Measurements from ENCODE around the gene TIE1.

Gene TIE1

DNA sequence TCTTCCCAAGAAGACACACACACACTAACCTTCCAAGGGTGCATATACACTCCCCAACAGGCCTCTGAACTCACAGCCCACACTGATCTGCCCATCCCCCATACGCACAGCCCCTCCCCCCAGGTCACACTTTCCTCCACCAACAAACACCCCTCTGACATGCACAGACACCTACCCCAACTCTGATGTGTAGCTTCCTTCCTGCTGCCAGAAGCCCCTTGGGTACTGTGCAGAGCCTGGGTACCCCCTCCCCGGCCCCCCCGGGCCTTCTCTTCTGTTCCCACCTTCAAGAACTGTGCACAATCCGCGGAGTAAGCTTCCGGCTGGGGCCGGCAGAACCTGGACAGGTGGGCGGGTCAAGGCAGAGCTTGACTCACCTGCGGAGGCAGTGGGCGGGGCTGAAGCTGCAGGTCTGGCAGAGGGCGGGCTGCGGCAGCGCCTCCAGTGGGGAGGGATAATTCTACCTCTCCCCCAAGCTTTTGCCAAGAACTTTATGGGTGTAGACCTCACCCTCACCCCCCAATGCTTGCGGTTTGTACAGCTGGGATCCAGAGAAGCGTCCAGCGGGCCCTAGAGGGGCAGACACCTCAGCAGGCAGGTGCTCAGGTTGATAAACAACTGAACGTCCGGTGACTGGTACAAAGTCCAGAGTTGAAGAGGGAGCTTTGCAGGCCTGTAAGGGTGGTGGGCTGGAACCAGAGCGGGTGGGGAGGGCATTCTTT, 15.4 kb upstream of the TIE1 start, which contains the start of gene C1orf210:
TSS of gene C1orf210 (minus strand) at position 313 of the 722 bp plus-strand sequence. CDS start 2,311 bp downstream, outside the sequence.
- Histone ChIP-seq H3K36me3 (ENCODE audit: control insufficient read depth in 2 of 2, insufficient read depth in 2 of 2, low read length in 2 of 2) (no peaks in the 10 kb centered on the region), H3K27ac (ENCODE audit: low read length) (no peak within 1 kb of the TSS), H3K4me1 (ENCODE audit: control insufficient read depth, insufficient read depth, low read length) (no peaks in the 10 kb centered on the region), H3K27me3 (ENCODE audit: control insufficient read depth in 1 of 2, insufficient read depth in 2 of 2, low read length in 2 of 2) (peaks cover 8 to 12% of the 10 kb centered on the region in 2 donors), H3K4me3 (ENCODE audit: low read length in 2 of 2) (no peak within 1 kb of the TSS), H3K9me3 (ENCODE audit: control insufficient read depth in 2 of 2, low read length in 2 of 2) (no peaks in the 10 kb centered on the region), H3K9ac (ENCODE audit: low read length in 2 of 2) (no peak within 1 kb of the TSS)

DNA sequence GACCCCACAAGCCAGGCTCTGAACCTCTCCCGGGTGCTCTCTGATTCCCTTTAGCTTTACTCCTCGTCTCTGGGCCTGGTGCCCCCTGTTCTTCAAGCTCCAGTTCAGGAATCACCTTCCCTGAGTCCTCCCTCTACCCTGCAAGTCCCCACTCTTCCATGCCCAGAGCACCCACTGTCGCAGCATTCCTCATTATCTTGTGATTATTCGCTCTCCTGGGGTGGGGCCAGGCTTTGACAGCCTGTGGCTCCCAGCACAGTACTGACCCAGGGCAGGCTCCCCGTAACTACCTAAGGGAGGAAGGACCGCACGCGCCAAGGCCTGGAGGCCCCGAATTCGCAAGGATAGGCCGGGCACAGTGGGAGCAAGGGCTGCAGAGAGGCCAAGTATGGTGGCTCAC, 14.7 kb upstream of the TIE1 start:
- Histone ChIP-seq H3K27me3 (ENCODE audit: control insufficient read depth in 1 of 2, insufficient read depth in 2 of 2, low read length in 2 of 2) (peaks cover 8 to 12% of the 10 kb centered on the region in 2 donors), H3K9me3 (ENCODE audit: control insufficient read depth in 2 of 2, low read length in 2 of 2) (no peaks in the 10 kb centered on the region), H3K9ac (ENCODE audit: low read length in 2 of 2) (no peak overlapping the region), H3K27ac (ENCODE audit: low read length) (no peak overlapping the region), H3K4me3 (ENCODE audit: low read length in 2 of 2) (no peak overlapping the region), H3K4me1 (ENCODE audit: control insufficient read depth, insufficient read depth, low read length) (no peaks in the 10 kb centered on the region), H3K36me3 (ENCODE audit: control insufficient read depth in 2 of 2, insufficient read depth in 2 of 2, low read length in 2 of 2) (no peaks in the 10 kb centered on the region)

GRCh38 chr1:43286533-43286932, 14.2 kb upstream of the TIE1 start:
- H3K4me1 ChIP-seq (ENCODE audit: control insufficient read depth, insufficient read depth, low read length), result no peaks in the 10 kb centered on the region
- H3K9ac ChIP-seq (ENCODE audit: low read length in 2 of 2), result no peak overlapping the region
- no peaks in the 10 kb centered on the region for H3K9me3 ChIP-seq (ENCODE audit: control insufficient read depth in 2 of 2, low read length in 2 of 2)
- H3K27me3 ChIP-seq (ENCODE audit: control insufficient read depth in 1 of 2, insufficient read depth in 2 of 2, low read length in 2 of 2), result peaks cover 8 to 12% of the 10 kb centered on the region in 2 donors
- H3K27ac ChIP-seq (ENCODE audit: low read length), result no peak overlapping the region
- H3K36me3 ChIP-seq (ENCODE audit: control insufficient read depth in 2 of 2, insufficient read depth in 2 of 2, low read length in 2 of 2), result no peaks in the 10 kb centered on the region
- H3K4me3 ChIP-seq (ENCODE audit: low read length in 2 of 2), result no peak overlapping the region

DNA sequence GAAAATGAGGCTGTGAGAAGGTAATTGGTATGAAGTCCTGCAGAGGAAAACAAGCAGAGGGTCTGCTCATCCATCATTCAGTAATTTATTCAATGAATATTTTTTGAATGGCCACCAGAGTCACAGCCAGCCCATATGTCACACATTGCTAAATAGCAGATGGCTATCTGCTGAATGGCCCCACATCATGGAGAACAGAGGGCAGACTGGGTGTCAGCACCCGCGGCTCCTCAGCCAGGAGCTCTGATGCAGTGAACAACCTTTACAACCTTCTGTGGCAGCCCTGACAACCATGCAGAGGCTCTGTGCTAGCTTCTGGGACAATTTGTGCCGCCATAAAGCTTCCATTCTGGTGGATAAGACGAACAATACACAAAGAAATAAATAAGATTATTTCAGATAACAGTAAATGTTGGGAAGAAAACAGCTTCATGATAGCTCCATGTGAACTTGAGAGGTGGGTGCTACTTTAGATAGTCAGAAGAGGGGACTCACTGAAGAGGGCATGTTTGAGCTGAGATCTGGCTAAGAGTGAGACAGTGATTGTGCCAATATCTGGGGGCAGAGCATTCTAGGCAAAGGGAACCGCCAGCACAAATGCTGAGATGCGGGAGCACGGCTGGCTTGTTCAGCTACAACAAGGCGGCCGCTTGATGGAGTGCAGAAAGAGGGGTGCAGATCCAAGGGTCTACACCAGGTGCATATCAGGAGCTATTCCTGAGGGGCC, 12.6 kb upstream of the TIE1 start:
- Histone ChIP-seq H3K27me3 (ENCODE audit: control insufficient read depth in 1 of 2, insufficient read depth in 2 of 2, low read length in 2 of 2) (peaks cover 5 to 12% of the 10 kb centered on the region in 2 donors), H3K27ac (ENCODE audit: low read length) (no peak overlapping the region), H3K9ac (ENCODE audit: low read length in 2 of 2) (no peak overlapping the region), H3K36me3 (ENCODE audit: control insufficient read depth in 2 of 2, insufficient read depth in 2 of 2, low read length in 2 of 2) (no peaks in the 10 kb centered on the region), H3K9me3 (ENCODE audit: control insufficient read depth in 2 of 2, low read length in 2 of 2) (no peaks in the 10 kb centered on the region), H3K4me1 (ENCODE audit: control insufficient read depth, insufficient read depth, low read length) (no peaks in the 10 kb centered on the region), H3K4me3 (ENCODE audit: low read length in 2 of 2) (no peak overlapping the region)

GRCh38 chr1:43288785-43289706, 11.7 kb upstream of the TIE1 start:
- Histone ChIP-seq H3K4me3 (ENCODE audit: low read length in 2 of 2) (no peak overlapping the region), H3K4me1 (ENCODE audit: control insufficient read depth, insufficient read depth, low read length) (no peaks in the 10 kb centered on the region), H3K36me3 (ENCODE audit: control insufficient read depth in 2 of 2, insufficient read depth in 2 of 2, low read length in 2 of 2) (no peaks in the 10 kb centered on the region), H3K9ac (ENCODE audit: low read length in 2 of 2) (no peak overlapping the region), H3K27me3 (ENCODE audit: control insufficient read depth in 1 of 2, insufficient read depth in 2 of 2, low read length in 2 of 2) (peaks cover 5 to 10% of the 10 kb centered on the region in 2 donors), H3K9me3 (ENCODE audit: control insufficient read depth in 2 of 2, low read length in 2 of 2) (no peaks in the 10 kb centered on the region), H3K27ac (ENCODE audit: low read length) (no peak overlapping the region)

DNA sequence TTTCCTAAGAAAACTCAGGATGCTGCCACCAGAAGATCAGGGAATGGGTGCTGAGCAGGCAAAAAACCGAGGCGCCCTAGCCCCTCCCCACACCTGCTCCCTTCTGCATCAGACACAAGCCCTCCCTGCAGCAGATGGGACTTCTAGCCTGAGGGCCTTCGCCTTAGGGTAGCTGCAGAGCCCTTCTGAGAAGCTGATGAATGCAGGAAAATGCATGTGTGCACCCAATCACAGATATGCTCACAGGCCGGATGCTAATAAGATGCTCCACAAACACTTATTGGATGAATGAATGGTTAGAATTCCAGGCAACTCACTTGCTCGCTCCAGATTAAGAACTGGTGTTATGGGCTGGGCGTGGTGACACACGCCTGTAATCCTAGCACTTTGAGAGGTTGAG, 8.6 kb upstream of the TIE1 start:
- no peaks in the 10 kb centered on the region for H3K36me3 ChIP-seq (ENCODE audit: control insufficient read depth in 2 of 2, insufficient read depth in 2 of 2, low read length in 2 of 2)
- no peaks in the 10 kb centered on the region for H3K27me3 ChIP-seq (ENCODE audit: control insufficient read depth in 1 of 2, insufficient read depth in 2 of 2, low read length in 2 of 2)
- H3K27ac ChIP-seq (ENCODE audit: low read length), result no peak overlapping the region
- H3K9ac ChIP-seq (ENCODE audit: low read length in 2 of 2), result no peak overlapping the region
- no peak overlapping the region for H3K4me3 ChIP-seq (ENCODE audit: low read length in 2 of 2)
- H3K4me1 ChIP-seq (ENCODE audit: control insufficient read depth, insufficient read depth, low read length), result peaks cover 9% of the 10 kb centered on the region
- no peaks in the 10 kb centered on the region for H3K9me3 ChIP-seq (ENCODE audit: control insufficient read depth in 2 of 2, low read length in 2 of 2)

DNA sequence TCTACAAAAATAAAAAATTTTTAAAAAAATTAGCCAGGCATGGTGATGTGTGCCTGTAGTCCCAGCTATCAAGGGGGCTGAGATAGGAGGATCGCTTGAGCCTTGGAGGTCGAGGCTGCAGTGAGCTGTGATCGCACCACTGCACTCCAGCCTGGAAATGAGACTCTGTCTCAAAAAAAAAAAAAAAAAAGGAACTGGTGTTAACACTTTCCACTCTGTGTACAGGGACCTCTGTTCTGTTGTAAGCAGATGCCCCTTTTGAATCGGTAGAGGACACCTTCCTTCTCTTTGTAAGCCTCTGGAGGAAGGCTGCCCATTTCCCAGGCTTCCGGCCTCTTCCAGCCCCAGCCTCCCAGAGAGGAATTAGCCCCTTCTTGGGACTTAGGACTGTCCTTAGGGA, 8.1 kb upstream of the TIE1 start:
- H3K9me3 ChIP-seq (ENCODE audit: control insufficient read depth in 2 of 2, low read length in 2 of 2), result no peaks in the 10 kb centered on the region
- H3K9ac ChIP-seq (ENCODE audit: low read length in 2 of 2), result no peak overlapping the region
- H3K4me3 ChIP-seq (ENCODE audit: low read length in 2 of 2), result no peak overlapping the region
- H3K27me3 ChIP-seq (ENCODE audit: control insufficient read depth in 1 of 2, insufficient read depth in 2 of 2, low read length in 2 of 2), result no peaks in the 10 kb centered on the region
- no peak overlapping the region for H3K27ac ChIP-seq (ENCODE audit: low read length)
- H3K4me1 ChIP-seq (ENCODE audit: control insufficient read depth, insufficient read depth, low read length), result peaks cover 9% of the 10 kb centered on the region
- H3K36me3 ChIP-seq (ENCODE audit: control insufficient read depth in 2 of 2, insufficient read depth in 2 of 2, low read length in 2 of 2), result no peaks in the 10 kb centered on the region

DNA sequence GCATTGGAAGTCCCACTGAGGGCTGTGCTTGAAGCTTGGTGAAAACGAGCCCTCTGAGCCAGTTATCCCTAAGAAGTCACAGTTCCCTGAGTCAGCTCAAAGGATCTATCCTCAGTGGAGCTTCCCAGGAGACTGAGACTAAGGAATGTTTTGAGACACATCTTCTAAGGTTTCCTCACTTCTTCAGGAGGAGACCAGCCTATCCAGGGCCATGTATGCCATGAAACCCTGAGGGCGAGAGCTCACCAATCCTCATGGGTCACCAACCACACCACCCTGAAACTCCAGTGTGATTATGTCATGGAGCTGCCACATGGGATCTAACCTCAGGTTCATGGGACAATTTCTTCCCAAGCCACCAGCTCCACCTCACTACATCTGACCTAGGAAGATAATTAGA, 7.6 kb upstream of the TIE1 start:
- Histone ChIP-seq H3K27me3 (ENCODE audit: control insufficient read depth in 1 of 2, insufficient read depth in 2 of 2, low read length in 2 of 2) (no peaks in the 10 kb centered on the region), H3K9me3 (ENCODE audit: control insufficient read depth in 2 of 2, low read length in 2 of 2) (no peaks in the 10 kb centered on the region), H3K27ac (ENCODE audit: low read length) (no peak overlapping the region), H3K4me3 (ENCODE audit: low read length in 2 of 2) (no peak overlapping the region), H3K9ac (ENCODE audit: low read length in 2 of 2) (no peak overlapping the region), H3K4me1 (ENCODE audit: control insufficient read depth, insufficient read depth, low read length) (peaks cover 9% of the 10 kb centered on the region), H3K36me3 (ENCODE audit: control insufficient read depth in 2 of 2, insufficient read depth in 2 of 2, low read length in 2 of 2) (no peaks in the 10 kb centered on the region)

DNA sequence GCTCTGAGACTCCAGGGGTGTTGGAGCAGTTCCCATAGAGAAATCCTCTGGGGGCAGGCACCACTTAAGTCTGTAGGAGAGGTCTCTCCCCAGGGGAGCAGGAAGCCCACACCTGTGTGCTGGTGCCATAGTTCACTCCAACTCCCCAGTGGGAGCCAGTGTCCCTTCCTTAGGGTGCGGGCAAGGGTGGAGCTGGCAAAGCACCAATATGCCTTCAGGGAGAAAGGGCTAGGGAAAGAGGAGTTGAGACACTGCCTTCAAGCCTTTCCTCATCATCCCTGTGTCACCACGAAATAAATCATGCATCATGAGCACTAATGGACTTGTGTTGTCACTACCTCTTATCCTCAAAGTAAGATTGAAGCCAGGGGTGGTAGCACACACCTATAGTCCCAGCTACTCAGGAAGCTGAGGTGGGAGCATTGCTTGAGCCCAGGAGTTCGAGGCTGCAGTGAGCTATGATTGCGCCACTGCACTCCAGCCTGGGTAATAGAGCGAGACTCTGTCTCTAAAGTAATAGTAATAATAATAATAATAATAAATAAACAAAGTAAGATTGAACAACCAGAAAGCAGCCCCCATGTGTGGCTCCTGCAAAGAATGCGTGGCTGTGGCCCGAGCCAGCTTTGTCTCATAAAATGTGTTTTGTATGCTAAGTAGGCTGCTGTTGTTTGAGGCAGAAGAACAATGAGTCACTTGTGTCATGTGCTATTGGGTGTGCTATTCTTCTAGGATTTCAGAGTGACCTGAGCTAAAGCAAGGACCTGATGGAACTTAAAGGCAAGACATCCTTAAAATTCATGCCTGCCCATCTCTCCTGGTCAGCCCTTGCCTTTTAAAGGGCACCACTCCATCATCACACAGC, 6.7 kb upstream of the TIE1 start:
- Histone ChIP-seq H3K9me3 (ENCODE audit: control insufficient read depth in 2 of 2, low read length in 2 of 2) (no peaks in the 10 kb centered on the region), H3K36me3 (ENCODE audit: control insufficient read depth in 2 of 2, insufficient read depth in 2 of 2, low read length in 2 of 2) (no peaks in the 10 kb centered on the region), H3K4me3 (ENCODE audit: low read length in 2 of 2) (no peak overlapping the region), H3K9ac (ENCODE audit: low read length in 2 of 2) (no peak overlapping the region), H3K4me1 (ENCODE audit: control insufficient read depth, insufficient read depth, low read length) (peaks cover 9% of the 10 kb centered on the region), H3K27me3 (ENCODE audit: control insufficient read depth in 1 of 2, insufficient read depth in 2 of 2, low read length in 2 of 2) (no peaks in the 10 kb centered on the region), H3K27ac (ENCODE audit: low read length) (no peak overlapping the region)

DNA sequence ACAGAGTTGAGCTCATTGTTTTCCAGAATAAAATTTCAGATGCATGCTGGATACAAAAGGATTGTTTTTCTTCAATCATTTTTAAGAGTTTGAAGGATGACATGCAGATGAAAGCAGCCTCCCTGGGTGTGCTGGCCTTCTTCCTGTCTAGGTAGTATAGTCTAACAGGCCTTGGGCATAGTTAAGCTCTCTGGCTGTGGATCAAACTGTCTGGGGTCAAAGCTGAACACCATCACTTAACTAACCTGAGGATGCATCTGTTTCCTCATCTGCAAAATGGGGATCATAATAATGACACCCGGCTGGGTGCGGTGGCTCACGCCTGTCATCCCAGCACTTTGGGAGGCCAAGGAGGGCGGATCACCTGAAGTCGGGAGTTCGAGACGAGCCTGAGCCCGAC, 6.0 kb upstream of the TIE1 start:
- H3K4me3 ChIP-seq (ENCODE audit: low read length in 2 of 2), result no peak overlapping the region
- no peak overlapping the region for H3K9ac ChIP-seq (ENCODE audit: low read length in 2 of 2)
- no peak overlapping the region for H3K27ac ChIP-seq (ENCODE audit: low read length)
- peaks cover 9% of the 10 kb centered on the region for H3K4me1 ChIP-seq (ENCODE audit: control insufficient read depth, insufficient read depth, low read length)
- no peaks in the 10 kb centered on the region for H3K9me3 ChIP-seq (ENCODE audit: control insufficient read depth in 2 of 2, low read length in 2 of 2)
- H3K27me3 ChIP-seq (ENCODE audit: control insufficient read depth in 1 of 2, insufficient read depth in 2 of 2, low read length in 2 of 2), result no peaks in the 10 kb centered on the region
- H3K36me3 ChIP-seq (ENCODE audit: control insufficient read depth in 2 of 2, insufficient read depth in 2 of 2, low read length in 2 of 2), result no peaks in the 10 kb centered on the region
